ENCODE results near the gene PFN1.

Gene PFN1

DNA sequence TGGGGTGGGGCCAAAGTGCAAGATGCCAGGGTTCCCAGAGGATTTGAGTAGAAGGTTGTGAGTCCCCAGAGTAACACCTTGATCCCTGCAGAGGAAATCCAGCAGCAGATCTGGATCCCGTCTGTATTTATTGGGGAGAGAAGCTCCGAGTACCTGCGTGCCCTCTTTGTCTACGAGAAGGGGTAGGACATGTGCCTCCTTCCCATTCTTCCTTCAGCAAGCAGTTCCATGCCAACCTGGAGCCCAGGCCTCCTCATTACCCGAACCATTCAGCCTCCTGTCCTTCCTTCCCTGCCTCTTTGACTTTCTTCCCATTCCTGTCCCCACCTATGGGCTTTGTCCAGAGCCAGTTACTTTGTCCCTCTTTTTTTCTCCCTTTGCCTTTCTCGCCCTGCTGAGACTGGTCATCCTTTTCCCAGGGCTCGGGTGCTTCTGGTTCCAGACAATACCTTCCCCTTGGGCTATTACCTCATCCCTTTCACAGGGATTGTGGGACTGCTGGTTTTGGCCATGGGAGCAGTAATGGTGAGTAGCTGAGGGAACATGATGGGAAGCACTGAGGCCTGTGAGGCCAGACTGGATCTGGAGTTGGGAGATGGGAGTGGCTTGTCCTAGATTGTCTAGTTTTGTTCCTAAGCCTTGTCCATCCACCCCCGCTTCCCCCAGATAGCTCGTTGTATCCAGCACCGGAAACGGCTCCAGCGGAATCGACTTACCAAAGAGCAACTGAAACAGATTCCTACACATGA is 5.4 kb downstream of the PFN1 start:
- DNase-seq (ENCODE audit: low read depth in 1 of 2, low spot score in 1 of 2): no peak
- H3K27me3 ChIP-seq (ENCODE audit: insufficient read depth, poor library complexity, severe bottlenecking): no peaks in the 10 kb centered on the region
- no peak overlapping the region for H3K4me3 ChIP-seq (replicated peaks; ENCODE audit: insufficient read depth, low read length)
- peak overlapping the region; percentile 98 for H3K27ac ChIP-seq (replicated peaks)
- TF ChIP-seq SPI1 (IDR thresholded peaks at IDR 0.05; ENCODE audit: borderline replicate concordance, low read depth) (no peak), REST (IDR thresholded peaks at IDR 0.05; ENCODE audit: insufficient replicate concordance, low read depth) (no peak), GABPA (IDR thresholded peaks at IDR 0.05; ENCODE audit: low read depth) (no peak), POLR2AphosphoS5 (IDR thresholded peaks at IDR 0.05; ENCODE audit: low read depth) (no peak)
- TF ChIP-seq, protein P1, sequence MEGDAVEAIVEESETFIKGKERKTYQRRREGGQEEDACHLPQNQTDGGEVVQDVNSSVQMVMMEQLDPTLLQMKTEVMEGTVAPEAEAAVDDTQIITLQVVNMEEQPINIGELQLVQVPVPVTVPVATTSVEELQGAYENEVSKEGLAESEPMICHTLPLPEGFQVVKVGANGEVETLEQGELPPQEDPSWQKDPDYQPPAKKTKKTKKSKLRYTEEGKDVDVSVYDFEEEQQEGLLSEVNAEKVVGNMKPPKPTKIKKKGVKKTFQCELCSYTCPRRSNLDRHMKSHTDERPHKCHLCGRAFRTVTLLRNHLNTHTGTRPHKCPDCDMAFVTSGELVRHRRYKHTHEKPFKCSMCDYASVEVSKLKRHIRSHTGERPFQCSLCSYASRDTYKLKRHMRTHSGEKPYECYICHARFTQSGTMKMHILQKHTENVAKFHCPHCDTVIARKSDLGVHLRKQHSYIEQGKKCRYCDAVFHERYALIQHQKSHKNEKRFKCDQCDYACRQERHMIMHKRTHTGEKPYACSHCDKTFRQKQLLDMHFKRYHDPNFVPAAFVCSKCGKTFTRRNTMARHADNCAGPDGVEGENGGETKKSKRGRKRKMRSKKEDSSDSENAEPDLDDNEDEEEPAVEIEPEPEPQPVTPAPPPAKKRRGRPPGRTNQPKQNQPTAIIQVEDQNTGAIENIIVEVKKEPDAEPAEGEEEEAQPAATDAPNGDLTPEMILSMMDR (IDR thresholded peaks at IDR 0.05; ENCODE audit: insufficient read depth, low read length): no peak

DNA sequence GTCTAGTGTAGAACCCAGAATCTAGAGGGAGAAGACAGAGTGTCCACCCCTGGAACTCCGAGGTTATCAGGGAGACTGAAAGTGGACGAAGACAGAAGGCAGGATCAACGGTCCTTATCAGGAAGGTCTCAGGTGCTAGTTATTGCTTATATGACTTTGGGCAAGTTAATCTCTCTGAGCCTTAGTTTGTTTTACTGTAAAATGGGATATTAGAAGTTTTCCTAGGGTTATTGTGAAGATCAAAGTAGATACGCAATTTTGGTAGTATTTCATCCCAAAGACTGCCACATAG is 7.1 kb downstream of the PFN1 start:
- H3K27ac ChIP-seq (replicated peaks): peak overlapping the region; percentile 95
- no peak for DNase-seq (ENCODE audit: low read depth in 1 of 2, low spot score in 1 of 2)
- no peaks in the 10 kb centered on the region for H3K27me3 ChIP-seq (ENCODE audit: insufficient read depth, poor library complexity, severe bottlenecking)
- TF ChIP-seq GABPA (IDR thresholded peaks at IDR 0.05; ENCODE audit: low read depth) (no peak), POLR2AphosphoS5 (IDR thresholded peaks at IDR 0.05; ENCODE audit: low read depth) (no peak), REST (IDR thresholded peaks at IDR 0.05; ENCODE audit: insufficient replicate concordance, low read depth) (no peak), SPI1 (IDR thresholded peaks at IDR 0.05; ENCODE audit: borderline replicate concordance, low read depth) (no peak)
- TF ChIP-seq, protein P1 (IDR thresholded peaks at IDR 0.05; ENCODE audit: insufficient read depth, low read length): no peak
- H3K4me3 ChIP-seq (replicated peaks; ENCODE audit: insufficient read depth, low read length): peak overlapping the region; percentile 50

DNA sequence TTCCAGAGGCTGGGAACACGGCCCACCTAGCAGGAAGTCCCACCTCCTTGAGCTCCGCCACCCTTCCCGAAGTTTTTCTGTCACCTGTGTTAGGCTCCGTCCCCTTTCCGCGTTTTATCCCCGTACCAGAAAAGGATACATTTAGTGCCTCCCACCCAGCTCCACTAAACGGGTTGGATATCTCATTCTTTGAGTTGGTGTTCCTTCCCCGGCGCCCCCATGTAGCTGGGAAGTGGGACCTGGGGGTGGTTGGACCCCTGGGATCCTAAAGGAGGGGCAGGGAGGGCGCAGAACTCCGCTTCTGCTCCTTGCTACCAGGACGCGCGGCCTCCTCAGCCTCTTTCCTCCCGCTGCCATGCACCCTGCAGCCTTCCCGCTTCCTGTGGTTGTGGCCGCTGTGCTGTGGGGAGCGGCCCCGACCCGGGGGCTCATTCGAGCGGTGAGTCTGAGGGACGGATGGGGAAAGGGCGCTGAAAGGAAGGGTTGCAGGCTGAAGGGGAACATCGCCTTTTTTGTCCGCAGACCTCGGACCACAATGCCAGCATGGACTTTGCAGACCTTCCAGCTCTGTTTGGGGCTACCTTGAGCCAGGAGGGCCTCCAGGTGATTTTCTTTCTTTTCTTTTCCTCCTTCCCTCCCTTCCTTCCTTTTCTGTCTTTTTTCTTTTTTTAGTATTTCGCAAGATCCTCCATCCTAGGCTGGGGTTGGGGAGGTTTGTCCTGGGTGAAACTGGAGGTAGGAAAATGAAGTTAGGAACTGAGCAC is 7.6 kb downstream of the PFN1 start:
- Histone ChIP-seq H3K4me3 (replicated peaks; ENCODE audit: insufficient read depth, low read length) (peak overlapping the region; percentile 50), H3K27me3 (ENCODE audit: insufficient read depth, poor library complexity, severe bottlenecking) (no peaks in the 10 kb centered on the region), H3K27ac (replicated peaks) (peak overlapping the region; percentile 95)
- DNase-seq (ENCODE audit: low read depth in 1 of 2, low spot score in 1 of 2): peak in 1 of 2 experiments; percentile 27
- TF ChIP-seq GABPA (IDR thresholded peaks at IDR 0.05; ENCODE audit: low read depth) (peak; percentile 73), POLR2AphosphoS5 (IDR thresholded peaks at IDR 0.05; ENCODE audit: low read depth) (peak; percentile 16; the same call in 1 of the 2 replicates), SPI1 (IDR thresholded peaks at IDR 0.05; ENCODE audit: borderline replicate concordance, low read depth) (no peak)

GRCh38 chr17:4939796-4940554 is 8.4 kb downstream of the PFN1 start, which contains the start of the genes RNF167 and SLC25A11:
Gene RNF167 (plus strand): TSS chr17:4940268. CDS start chr17:4940910, 642 bp downstream.
Gene SLC25A11 (minus strand): TSS chr17:4940046. CDS start chr17:4939910, 136 bp downstream.
- Histone ChIP-seq H3K27me3 (ENCODE audit: insufficient read depth, poor library complexity, severe bottlenecking) (no peaks in the 10 kb centered on the region), H3K27ac (replicated peaks) (peak within 1 kb of the TSS; percentile 95), H3K4me3 (replicated peaks; ENCODE audit: insufficient read depth, low read length) (peak within 1 kb of the TSS; percentile 55)
- DNase-seq (ENCODE audit: low read depth in 1 of 2, low spot score in 1 of 2): peak; percentile 88 to 95
- peak; percentile 39; the same call in 1 of the 2 replicates for TF ChIP-seq POLR2AphosphoS5 (IDR thresholded peaks at IDR 0.05; ENCODE audit: low read depth)
- no peak for TF ChIP-seq SPI1 (IDR thresholded peaks at IDR 0.05; ENCODE audit: borderline replicate concordance, low read depth)
- no peak for TF ChIP-seq GABPA (IDR thresholded peaks at IDR 0.05; ENCODE audit: low read depth)
